Large intestine (tissue), 3 donors: ENCODE data around the gene NF2. TPM values are rescaled to one million over a fixed set of nuclear protein-coding genes. Genes with fewer than 3 reads are reported as not detected.

Experiments used
- DNase-seq, 2 donors: peaks; one replicate each; pipeline versions ENCODE4 v3.0.0 to v3.0.0-alpha.2; 2013
- H3K27ac ChIP-seq: one replicate; pipeline ENCODE4 v1.5.1; 2013; ENCODE audit warnings: low read length
- H3K27me3 ChIP-seq: 2 replicates; pipeline ENCODE4 v1.6.1; 2013; ENCODE audit warnings: low read length; ENCODE audit not compliant: control insufficient read depth, insufficient read depth
- H3K36me3 ChIP-seq: 2 replicates; pipeline ENCODE4 v1.6.1; 2013; ENCODE audit warnings: low read length; ENCODE audit not compliant: control insufficient read depth, insufficient read depth
- H3K4me1 ChIP-seq: one replicate; pipeline ENCODE4 v1.6.1; 2013; ENCODE audit warnings: low read length; ENCODE audit not compliant: control insufficient read depth, insufficient read depth
- H3K4me3 ChIP-seq: one replicate; pipeline ENCODE4 v1.5.1; 2013; ENCODE audit warnings: low read length
- H3K9me3 ChIP-seq: one replicate; pipeline ENCODE4 v1.6.1; 2013; ENCODE audit warnings: mild to moderate bottlenecking, low read depth, low read length, moderate library complexity; ENCODE audit not compliant: control insufficient read depth
- WGBS: methylation state at CpG from one replicate; pipeline ENCODE4 v1.1.5; 2013; ENCODE audit warnings: low lambda C conversion rate; ENCODE audit not compliant: insufficient coverage; 5-methylcytosine and 5-hydroxymethylcytosine counted together
- polyA plus RNA-seq: library from polyadenylated mRNA; unstranded; fragments of 120-200 nt; gene quantifications from one replicate; pipeline ENCODE4 v1.2.1, GENCODE V29; 2013

NF2 gene
- polyA plus RNA-seq, 1 donor, result 12.1 TPM

DNA sequence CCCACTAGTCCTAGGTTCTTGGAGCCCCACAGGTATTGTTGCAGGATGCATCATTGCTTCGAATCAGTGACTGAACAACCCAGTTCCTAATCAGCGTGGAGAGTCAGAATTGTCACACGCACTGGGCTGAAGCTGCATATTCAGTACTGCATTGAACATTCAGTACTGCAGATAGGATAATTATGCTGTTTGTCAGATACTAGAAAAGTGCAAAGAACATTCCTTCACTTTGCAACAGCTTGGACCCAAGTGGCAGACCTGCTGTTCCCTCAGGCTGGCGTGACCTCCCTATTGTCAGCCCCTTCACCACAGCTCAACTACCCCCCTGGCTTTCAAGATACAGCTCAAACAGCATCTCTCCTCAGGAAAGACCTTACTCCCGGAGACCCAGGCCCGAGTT, 27.6 kb downstream of the NF2 start:
- Histone ChIP-seq H3K4me1 (peaks cover 20% of the 10 kb centered on the region), H3K36me3 (no peaks in the 10 kb centered on the region), H3K9me3 (no peaks in the 10 kb centered on the region), H3K27me3 (no peaks in the 10 kb centered on the region), H3K27ac (no peak overlapping the region), H3K4me3 (no peak overlapping the region)
- no CpG with 5 or more reads among the region's 6 CpGs for WGBS
- no peak for DNase-seq

DNA sequence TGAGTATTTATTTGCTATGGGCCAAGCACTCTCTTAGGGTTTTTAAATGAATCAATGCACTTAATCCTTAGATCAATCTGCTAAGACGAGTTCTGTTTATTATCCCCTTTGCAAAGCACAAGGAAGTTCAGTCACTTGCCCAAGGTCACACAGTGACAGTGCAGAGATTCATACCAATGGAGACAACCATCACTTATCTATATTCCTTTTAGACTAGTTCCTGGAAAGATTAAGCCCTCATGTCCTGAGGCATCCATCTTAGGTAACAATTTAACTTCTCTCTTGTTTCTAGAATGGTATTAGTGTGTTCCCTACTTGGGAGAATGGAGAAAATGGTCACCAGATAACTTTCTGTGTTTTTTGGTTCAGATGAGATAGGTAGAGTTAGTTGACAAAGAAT, 28.3 kb downstream of the NF2 start:
- Histone ChIP-seq H3K27me3 (no peaks in the 10 kb centered on the region), H3K9me3 (no peaks in the 10 kb centered on the region), H3K36me3 (no peaks in the 10 kb centered on the region), H3K27ac (no peak overlapping the region), H3K4me1 (peaks cover 20% of the 10 kb centered on the region), H3K4me3 (no peak overlapping the region)
- no CpG with 5 or more reads among the region's 1 CpG for WGBS
- no peak for DNase-seq

DNA sequence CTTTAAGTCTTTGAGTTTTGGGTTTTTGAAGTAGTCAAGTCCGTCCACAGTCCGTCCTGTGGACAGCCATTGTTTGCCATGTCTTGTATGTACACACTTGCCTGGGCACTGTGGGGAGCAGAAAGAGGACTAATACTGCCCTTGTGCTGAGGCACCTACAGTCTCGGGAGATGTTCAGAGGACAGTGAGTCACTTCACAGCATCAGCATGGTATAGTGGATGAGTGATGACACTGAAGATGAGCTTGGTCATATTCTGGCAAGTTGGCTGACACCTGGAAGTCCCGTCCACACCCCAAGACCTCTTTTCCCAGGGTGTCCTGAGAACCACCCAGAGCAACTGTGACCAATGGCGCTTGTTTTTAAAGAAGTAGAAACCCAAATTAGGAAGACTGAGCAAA, 29.2 kb downstream of the NF2 start:
- Histone ChIP-seq H3K36me3 (no peaks in the 10 kb centered on the region), H3K4me1 (peaks cover 20% of the 10 kb centered on the region), H3K4me3 (no peak overlapping the region), H3K27me3 (no peaks in the 10 kb centered on the region), H3K9me3 (no peaks in the 10 kb centered on the region), H3K27ac (no peak overlapping the region)
- 100% methylated on average over 1 of the region's 5 CpGs for WGBS
- no peak for DNase-seq

DNA sequence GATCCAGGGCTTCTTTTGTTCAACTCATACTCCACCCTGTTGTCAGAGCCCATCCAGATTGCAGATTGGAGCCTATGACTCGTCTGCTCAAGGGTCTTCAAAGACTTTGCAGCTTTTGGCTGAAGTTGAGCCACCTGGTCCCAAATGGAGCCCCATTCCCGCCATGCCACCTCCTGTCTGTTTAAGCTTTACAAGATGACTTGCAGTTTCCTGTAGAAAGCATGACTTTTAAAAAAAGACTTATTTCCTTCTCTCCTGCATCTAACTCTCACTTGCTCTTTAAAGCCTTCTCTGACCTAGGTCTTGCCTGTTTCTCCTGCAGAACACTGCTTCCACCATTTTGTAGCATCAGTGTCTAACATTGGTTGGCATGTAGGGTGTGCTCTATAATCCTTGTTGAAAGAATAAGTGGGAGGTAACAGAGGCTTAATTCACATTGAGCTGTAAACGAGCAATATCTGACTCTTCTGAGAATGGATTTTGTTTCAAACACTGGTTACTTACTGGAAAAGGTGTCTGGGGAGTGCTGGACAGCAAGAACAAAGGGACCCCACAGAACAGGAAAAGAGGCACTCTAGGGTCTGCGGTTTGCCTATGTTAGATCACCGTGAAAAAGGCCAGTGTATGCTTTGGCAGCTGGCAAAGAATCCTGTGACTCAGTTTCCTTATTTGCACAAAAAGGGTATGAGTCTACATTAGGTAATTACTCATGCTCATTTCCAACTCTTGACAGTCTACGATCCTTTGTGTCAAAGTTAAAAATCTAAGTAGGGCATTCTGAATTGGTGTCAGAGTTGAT, 30.3 kb downstream of the NF2 start:
- Histone ChIP-seq H3K27ac (no peak overlapping the region), H3K9me3 (no peaks in the 10 kb centered on the region), H3K4me1 (peaks cover 20% of the 10 kb centered on the region), H3K36me3 (no peaks in the 10 kb centered on the region), H3K27me3 (no peaks in the 10 kb centered on the region), H3K4me3 (no peak overlapping the region)
- 100% methylated on average over 1 of the region's 6 CpGs for WGBS
- DNase-seq, result no peak

DNA sequence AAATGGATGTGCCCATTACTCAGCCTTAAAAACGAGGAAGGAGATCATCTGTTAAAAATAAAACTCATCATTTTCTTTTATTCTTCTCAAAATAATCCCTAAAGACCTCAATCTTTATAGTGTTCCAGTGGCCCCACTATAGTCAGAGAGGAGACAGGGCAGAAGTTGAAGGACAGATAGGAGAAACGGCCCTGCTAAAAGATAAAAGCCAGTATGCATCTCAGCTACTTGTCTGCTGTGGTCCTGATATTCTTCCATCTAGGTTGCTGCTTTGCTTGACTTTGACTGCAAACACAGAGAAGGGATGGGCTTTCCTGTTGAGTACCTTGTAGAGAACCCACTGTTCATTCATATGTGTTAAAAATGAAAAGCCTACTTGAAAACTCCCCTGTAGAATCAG, 31.4 kb downstream of the NF2 start:
- WGBS, result 86% methylated on average over 1 of the region's 2 CpGs
- H3K27me3 ChIP-seq, result no peaks in the 10 kb centered on the region

DNA sequence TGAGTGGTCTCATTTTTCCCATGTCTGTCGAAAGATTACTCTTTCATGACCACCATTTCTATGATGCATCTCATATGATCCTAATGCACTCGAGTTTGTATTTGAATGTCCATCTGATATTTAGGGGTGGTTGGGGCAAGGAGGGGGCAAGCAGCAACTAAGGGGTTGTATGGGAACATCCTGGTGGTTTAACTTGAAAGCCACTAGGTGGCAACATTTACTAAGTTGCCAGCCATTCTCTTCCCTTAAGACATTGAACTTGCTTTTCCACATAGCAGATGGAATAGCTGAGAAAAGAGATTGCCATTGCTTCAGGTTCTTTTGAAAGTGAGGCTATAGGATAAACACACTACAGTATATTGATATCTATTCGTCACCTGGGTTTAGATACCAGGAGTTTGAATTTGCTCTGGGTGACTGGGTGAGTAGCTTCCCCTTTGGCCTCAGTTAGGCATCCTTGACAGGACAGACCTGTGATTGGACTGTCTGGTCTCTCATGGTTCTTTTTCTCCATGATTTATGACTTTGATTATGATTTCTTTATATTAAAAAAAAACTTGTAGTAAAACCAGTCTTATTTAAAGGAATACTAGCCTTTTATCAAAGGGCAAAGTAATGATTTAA, 32.4 kb downstream of the NF2 start:
- H3K9me3 ChIP-seq, result no peaks in the 10 kb centered on the region

More for the DNA sequence above, 31.4 kb downstream of the NF2 start:
- DNase-seq, result no peak
- peaks cover 16% of the 10 kb centered on the region for H3K4me1 ChIP-seq
- no peaks in the 10 kb centered on the region for H3K36me3 ChIP-seq
- no peaks in the 10 kb centered on the region for H3K9me3 ChIP-seq
- H3K27ac ChIP-seq, result no peak overlapping the region
- H3K4me3 ChIP-seq, result no peak overlapping the region

DNA sequence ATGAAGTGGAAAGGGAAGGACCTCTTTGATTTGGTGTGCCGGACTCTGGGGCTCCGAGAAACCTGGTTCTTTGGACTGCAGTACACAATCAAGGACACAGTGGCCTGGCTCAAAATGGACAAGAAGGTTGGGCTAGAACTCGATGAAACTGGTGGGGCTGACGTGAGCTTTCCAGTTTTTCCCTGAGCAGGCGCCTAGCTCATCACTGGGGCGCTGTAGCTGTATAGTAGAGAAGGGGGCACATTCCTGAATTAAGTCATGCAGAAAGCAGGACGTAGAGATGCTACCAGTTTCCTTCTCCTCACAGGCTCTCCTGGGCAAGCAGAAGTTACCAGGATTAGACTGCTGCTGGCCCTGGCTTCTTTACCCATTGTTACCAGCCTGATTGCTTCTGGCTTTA, 33.3 kb downstream of the NF2 start:
- Histone ChIP-seq H3K4me3 (no peak overlapping the region), H3K36me3 (peaks cover 3% of the 10 kb centered on the region), H3K4me1 (peaks cover under 1% of the 10 kb centered on the region), H3K27me3 (no peaks in the 10 kb centered on the region), H3K27ac (no peak overlapping the region), H3K9me3 (no peaks in the 10 kb centered on the region)
- DNase-seq, result no peak
- WGBS, result no CpG with 5 or more reads among the region's 7 CpGs

More for the DNA sequence above, 32.4 kb downstream of the NF2 start:
- Histone ChIP-seq H3K27me3 (no peaks in the 10 kb centered on the region), H3K4me3 (no peak overlapping the region), H3K36me3 (peaks cover 3% of the 10 kb centered on the region), H3K4me1 (peaks cover 6% of the 10 kb centered on the region), H3K27ac (no peak overlapping the region)
- peak; percentile 17 to 38 for DNase-seq
- 17% methylated on average over 2 of the region's 3 CpGs for WGBS

DNA sequence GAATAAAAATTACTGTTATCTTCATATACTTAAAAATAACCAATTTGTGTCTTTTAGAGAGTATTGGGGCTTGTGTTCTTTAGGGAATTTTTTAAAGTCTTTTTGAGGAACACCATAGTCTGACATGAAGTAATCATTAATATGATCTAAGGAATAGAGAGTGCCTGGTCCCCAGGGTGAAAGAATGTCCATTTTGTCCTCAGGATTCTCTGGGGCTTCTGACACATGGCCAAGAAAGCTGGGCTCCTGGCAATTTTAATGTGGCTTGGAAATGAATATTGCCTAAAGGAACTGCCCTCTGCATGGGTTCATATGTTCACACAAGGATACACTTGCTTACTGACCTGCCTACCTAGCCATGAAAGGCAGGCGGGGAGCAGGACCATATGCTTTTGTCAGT, 33.7 kb downstream of the NF2 start:
- no peaks in the 10 kb centered on the region for H3K27me3 ChIP-seq
- H3K36me3 ChIP-seq, result peaks cover 3% of the 10 kb centered on the region
- peaks cover 3% of the 10 kb centered on the region for H3K4me1 ChIP-seq
- no CpG with 5 or more reads among the region's 1 CpG for WGBS
- no peaks in the 10 kb centered on the region for H3K9me3 ChIP-seq
- no peak for DNase-seq
- no peak overlapping the region for H3K27ac ChIP-seq
- no peak overlapping the region for H3K4me3 ChIP-seq

DNA sequence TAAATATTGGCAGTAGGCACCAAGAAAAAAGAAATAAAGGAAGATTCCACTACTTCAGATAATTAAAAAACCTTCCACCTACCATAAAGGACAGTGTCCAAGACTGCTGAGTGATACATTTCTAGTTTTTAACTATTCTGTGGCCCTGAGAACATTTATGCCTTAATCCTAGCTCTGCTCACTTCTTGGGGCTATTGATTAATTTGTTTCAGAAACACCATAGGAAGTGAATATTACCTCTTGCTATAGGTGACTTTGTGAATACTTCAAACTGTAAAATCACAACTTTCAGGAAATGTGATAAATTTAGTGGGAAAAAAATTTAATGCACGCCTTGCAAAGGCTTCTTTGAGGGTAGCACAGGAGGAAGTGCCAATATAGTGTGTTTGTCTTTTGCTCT, 35.2 kb downstream of the NF2 start:
- no CpG with 5 or more reads among the region's 1 CpG for WGBS
- Histone ChIP-seq H3K4me3 (no peak overlapping the region), H3K4me1 (peaks cover 4% of the 10 kb centered on the region), H3K27ac (no peak overlapping the region), H3K9me3 (no peaks in the 10 kb centered on the region), H3K27me3 (no peaks in the 10 kb centered on the region), H3K36me3 (peaks cover 3% of the 10 kb centered on the region)
- DNase-seq, result no peak

DNA sequence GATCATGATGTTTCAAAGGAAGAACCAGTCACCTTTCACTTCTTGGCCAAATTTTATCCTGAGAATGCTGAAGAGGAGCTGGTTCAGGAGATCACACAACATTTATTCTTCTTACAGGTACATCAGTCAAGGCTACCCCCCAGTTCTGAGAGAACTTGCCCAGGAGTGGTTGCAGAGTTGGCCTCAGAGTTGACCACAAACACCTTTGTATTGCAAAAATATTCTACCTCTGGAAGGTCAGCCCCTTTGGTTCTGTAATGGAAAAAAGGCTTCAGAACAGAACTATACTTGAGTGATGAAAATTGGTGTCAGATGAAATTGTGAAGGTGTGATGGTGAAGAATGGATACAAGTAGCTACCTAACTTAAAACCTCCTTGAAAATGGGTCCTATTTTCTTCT, 35.7 kb downstream of the NF2 start:
- no peak overlapping the region for H3K27ac ChIP-seq
- H3K36me3 ChIP-seq, result peaks cover 3% of the 10 kb centered on the region
- no peaks in the 10 kb centered on the region for H3K27me3 ChIP-seq
- H3K4me3 ChIP-seq, result no peak overlapping the region
- no peaks in the 10 kb centered on the region for H3K9me3 ChIP-seq
- DNase-seq, result no peak
- peaks cover 4% of the 10 kb centered on the region for H3K4me1 ChIP-seq
